HepG2 (cell line): ENCODE results near the gene UCK2. TPM values are rescaled to one million over a fixed set of nuclear protein-coding genes. Genes with fewer than 3 reads are reported as not detected.

ENCODE experiments used
- ATAC-seq: fragments of 200-7000 bp; cut with Tn5 transposase; 3 replicates; pipeline ENCODE4 v1.9.1; 2020; ENCODE audit warnings: mild to moderate bottlenecking, moderate library complexity
- BruUV-seq: library from RNA; stranded (reverse); fragments of 400-500 nt; replicated peaks from 2 replicates; lab custom pipeline; 2021; lab: Mats Ljungman, UMichigan
- CTCF ChIA-PET: fragments of 300-600 bp; formaldehyde crosslinking; extraction: SDS; loops from one replicate; lab custom pipeline; 2021; ENCODE audit warnings: low total read pairs, inconsistent platforms, low intra/inter-chr PET ratio; lab: Yijun Ruan, JAX
- POLR2A ChIA-PET: fragments of 350-600 bp; sonication (Branson Sonifier 250); formaldehyde crosslinking; loops from one replicate; lab custom pipeline; 2020; ENCODE audit warnings: antibody characterized with exemption, inconsistent platforms; lab: Yijun Ruan, JAX
- DNase-seq: peaks from one replicate; pipeline ENCODE4 v3.0.0-alpha.2; 2015; ENCODE audit warnings: low spot score
- FAIRE-seq: peaks from 3 replicates; lab custom pipeline; 2011; peaks lifted over from hg19 to GRCh38; lab: Jason Lieb, UNC
- H2AFZ ChIP-seq: one replicate; pipeline ENCODE4 v1.6.1; 2011; ENCODE audit warnings: low read length, inconsistent platforms
- H3K27ac ChIP-seq: fragments of 300-600 bp; 3 replicates; pipeline ENCODE4 v1.8.0; 2011; ENCODE audit warnings: mixed run types, mild to moderate bottlenecking, mixed read lengths, low read length, inconsistent platforms; ENCODE audit not compliant: insufficient read depth; ENCODE audit errors: extremely low read length
- H3K27me3 ChIP-seq, 2 experiments: fragments of 200-600 bp in 1 of 2; 2 replicates in 1 of 2; 3 replicates in 1 of 2; pipeline versions ENCODE4 v1.6.0 to v1.8.0; 2011; ENCODE audit warnings: low read length in 2 of 2, mild to moderate bottlenecking in 2 of 2, moderate library complexity in 2 of 2, inconsistent platforms in 1 of 2; ENCODE audit not compliant: insufficient read depth in 2 of 2, control insufficient read depth in 1 of 2
- H3K36me3 ChIP-seq, 2 experiments: fragments of 200-600 bp in 1 of 2; replicated peaks in 1 of 2; 2 replicates in 1 of 2; 3 replicates in 1 of 2; pipeline versions ENCODE4 v1.5.1 to v1.8.0; 2011; ENCODE audit warnings: low read length in 2 of 2, inconsistent platforms in 1 of 2; ENCODE audit not compliant: insufficient read depth in 2 of 2, control insufficient read depth in 1 of 2
- H3K4me1 ChIP-seq: 2 replicates; pipeline ENCODE4 v1.5.1; 2012; ENCODE audit warnings: low read length, inconsistent platforms; ENCODE audit not compliant: insufficient read depth
- H3K4me2 ChIP-seq: 2 replicates; pipeline ENCODE4 v1.6.0; 2011; ENCODE audit warnings: low read depth, low read length, inconsistent platforms
- H3K4me3 ChIP-seq, 3 experiments: fragments of 200-600 bp in 1 of 3; sonication (generic), shearing (Covaris generic) in 1 of 3; replicated peaks in 1 of 3; 2 replicates each; pipeline ENCODE4 v1.5.1; 2011 to 2016; ENCODE audit warnings: low read length in 3 of 3, inconsistent platforms in 2 of 3, low read depth in 2 of 3, mild to moderate bottlenecking in 2 of 3, control low read depth in 1 of 3, mixed read lengths in 1 of 3; ENCODE audit not compliant: insufficient read depth in 1 of 3
- H3K79me2 ChIP-seq: one replicate; pipeline ENCODE4 v1.6.1; 2011; ENCODE audit warnings: low read length, inconsistent platforms; ENCODE audit not compliant: insufficient read depth
- H3K9ac ChIP-seq: 2 replicates; pipeline ENCODE4 v1.6.0; 2011; ENCODE audit warnings: mild to moderate bottlenecking, low read depth, low read length, inconsistent platforms; ENCODE audit not compliant: insufficient read depth
- H3K9me3 ChIP-seq: 2 replicates; pipeline ENCODE4 v1.5.1; 2012; ENCODE audit warnings: mild to moderate bottlenecking, low read length
- H4K20me1 ChIP-seq: 2 replicates; pipeline ENCODE4 v1.6.0; 2011; ENCODE audit warnings: inconsistent platforms, mild to moderate bottlenecking, low read length, moderate library complexity; ENCODE audit not compliant: insufficient read depth
- CBFB ChIP-seq: sonication (generic); formaldehyde crosslinking; IDR thresholded peaks from 2 replicates; pipeline ENCODE4 v1.4.0; 2020; ENCODE audit warnings: missing genetic modification reagents
- DR1 ChIP-seq: sonication (generic); formaldehyde crosslinking; IDR thresholded peaks from 2 replicates; pipeline ENCODE4 v1.8.0; 2021; ENCODE audit warnings: mild to moderate bottlenecking, missing genetic modification reagents, inconsistent platforms
- MBNL3 ChIP-seq: fragments of 250-450 bp; sonication (Bioruptor Pico); conservative IDR thresholded peaks from 2 replicates; pipeline ENCODE4 v1.8.0; 2022; ENCODE audit warnings: mild to moderate bottlenecking, inconsistent platforms
- ONECUT2 ChIP-seq: sonication (generic); formaldehyde crosslinking; IDR thresholded peaks from 2 replicates; pipeline ENCODE4 v1.4.0; 2020; ENCODE audit warnings: missing genetic modification reagents
- RBM22 ChIP-seq: fragments of 200-400 bp; formaldehyde crosslinking; optimal IDR thresholded peaks from 2 replicates; pipeline ENCODE3; 2017; ENCODE audit warnings: mild to moderate bottlenecking, low read length, moderate library complexity
- SATB2 ChIP-seq: sonication (generic); formaldehyde crosslinking; IDR thresholded peaks from 2 replicates; pipeline ENCODE4 v1.5.0; 2020; ENCODE audit warnings: missing genetic modification reagents
- SIX4 ChIP-seq: sonication (generic); formaldehyde crosslinking; IDR thresholded peaks from 2 replicates; pipeline ENCODE4 v1.4.0; 2020; ENCODE audit warnings: missing genetic modification reagents
- SNRNP70 ChIP-seq: fragments of 200-400 bp; formaldehyde crosslinking; IDR thresholded peaks from 2 replicates; pipeline ENCODE4 v1.6.1; 2017; ENCODE audit warnings: mild to moderate bottlenecking, low read depth, low read length, moderate library complexity
- ZFX ChIP-seq: sonication (generic); formaldehyde crosslinking; IDR thresholded peaks from 2 replicates; pipeline ENCODE4 v1.4.0; 2020; ENCODE audit warnings: mild to moderate bottlenecking, low read depth, missing genetic modification reagents, moderate library complexity
- ZMAT3 ChIP-seq: sonication (generic); formaldehyde crosslinking; conservative IDR thresholded peaks from 2 replicates; pipeline ENCODE4 v1.7.0; 2021; ENCODE audit warnings: missing genetic modification reagents
- ZNF232 ChIP-seq: sonication (generic); formaldehyde crosslinking; IDR thresholded peaks from 2 replicates; pipeline ENCODE4 v1.4.0; 2020; ENCODE audit warnings: missing genetic modification reagents, borderline replicate concordance
- ZNF264 ChIP-seq: sonication (generic); formaldehyde crosslinking; IDR thresholded peaks from 2 replicates; pipeline ENCODE4 v1.4.0; 2020; ENCODE audit warnings: missing genetic modification reagents
- ZNF326 ChIP-seq: sonication (generic); formaldehyde crosslinking; IDR thresholded peaks from 2 replicates; pipeline ENCODE4 v1.4.0; 2020; ENCODE audit warnings: missing genetic modification reagents, borderline replicate concordance
- ZNF546 ChIP-seq: sonication (generic); formaldehyde crosslinking; conservative IDR thresholded peaks from 2 replicates; pipeline ENCODE4 v1.8.1; 2023; ENCODE audit warnings: mild to moderate bottlenecking, missing genetic modification reagents
- ZNF607 ChIP-seq: sonication (generic); formaldehyde crosslinking; IDR thresholded peaks from 2 replicates; pipeline ENCODE4 v1.5.1; 2020; ENCODE audit warnings: missing genetic modification reagents, mild to moderate bottlenecking, borderline replicate concordance
- ZNF737 ChIP-seq: sonication (generic); formaldehyde crosslinking; IDR thresholded peaks from 2 replicates; pipeline ENCODE4 v1.5.0; 2020; ENCODE audit warnings: missing genetic modification reagents, mild to moderate bottlenecking, borderline replicate concordance
- ZNF766 ChIP-seq: sonication (generic); formaldehyde crosslinking; IDR thresholded peaks from 2 replicates; pipeline ENCODE4 v1.5.0; 2020; ENCODE audit warnings: missing genetic modification reagents, borderline replicate concordance
- WGBS: methylation state at CpG from one replicate; pipeline ENCODE4 v1.1.6; 2017; ENCODE audit warnings: low lambda C conversion rate; 5-methylcytosine and 5-hydroxymethylcytosine counted together
- in situ Hi-C: cut with HindIII; loops from 2 replicates; pipeline ENCODE4 v1.10.0; 2017; ENCODE audit warnings: low pct_unique_long_range_greater_than_20kb; ENCODE audit not compliant: extremely low pct_ligation_motif_present
- intact Hi-C: fragments of 100-400 bp; cut with micrococcal nuclease; formaldehyde crosslinking; loops from one replicate; pipeline ENCODE4 v1.10.0; 2022; ENCODE audit not compliant: unreplicated experiment
- polyA plus RNA-seq, 8 experiments: library from polyadenylated mRNA; depleted of rRNA in 3 of 8; stranded (reverse) in 7 of 8; unstranded in 1 of 8; fragments of >200 nt; fragmentation: Illumina TruSeq in 4 of 8; extraction: Trizol in 4 of 8; gene quantifications; 2 replicates each; pipeline versions ENCODE4 v1.2.1 to v1.2.3, GENCODE V29; 2011 to 2016; ENCODE audit warnings: low read depth in 4 of 8, missing spikeins in 1 of 8, mixed read lengths in 1 of 8; ENCODE audit not compliant: insufficient read depth in 1 of 8
- total RNA-seq, 5 experiments: library from RNA; depleted of rRNA; stranded (reverse); fragments of >200 nt; fragmentation: Illumina TruSeq; extraction: Trizol; gene quantifications; 2 replicates each; pipeline ENCODE4 v1.2.3, GENCODE V29; 2016; ENCODE audit warnings: low read depth in 1 of 5
- TF ChIP-seq, protein P1 (sequence below): sonication (generic); formaldehyde crosslinking; IDR thresholded peaks from 2 replicates; pipeline ENCODE4 v1.5.1; 2020; ENCODE audit warnings: missing genetic modification reagents, mild to moderate bottlenecking, borderline replicate concordance
- TF ChIP-seq, protein P2 (sequence below): IDR thresholded peaks from 2 replicates; pipeline ENCODE4 v1.6.1; 2016; ENCODE audit warnings: mild to moderate bottlenecking, missing biosample characterization, missing genetic modification reagents
- TF ChIP-seq, protein P3 (sequence below): sonication (generic); formaldehyde crosslinking; IDR thresholded peaks from 2 replicates; pipeline ENCODE4 v1.9.0; 2021; ENCODE audit warnings: missing genetic modification reagents, borderline replicate concordance

The UCK2 gene
- total and polyA plus RNA-seq, 2 of the 13 experiments (the other 11 are each of a cell fraction or from before 2014, with no cell fraction given) = 64.3 to 78.0 TPM

DNA sequence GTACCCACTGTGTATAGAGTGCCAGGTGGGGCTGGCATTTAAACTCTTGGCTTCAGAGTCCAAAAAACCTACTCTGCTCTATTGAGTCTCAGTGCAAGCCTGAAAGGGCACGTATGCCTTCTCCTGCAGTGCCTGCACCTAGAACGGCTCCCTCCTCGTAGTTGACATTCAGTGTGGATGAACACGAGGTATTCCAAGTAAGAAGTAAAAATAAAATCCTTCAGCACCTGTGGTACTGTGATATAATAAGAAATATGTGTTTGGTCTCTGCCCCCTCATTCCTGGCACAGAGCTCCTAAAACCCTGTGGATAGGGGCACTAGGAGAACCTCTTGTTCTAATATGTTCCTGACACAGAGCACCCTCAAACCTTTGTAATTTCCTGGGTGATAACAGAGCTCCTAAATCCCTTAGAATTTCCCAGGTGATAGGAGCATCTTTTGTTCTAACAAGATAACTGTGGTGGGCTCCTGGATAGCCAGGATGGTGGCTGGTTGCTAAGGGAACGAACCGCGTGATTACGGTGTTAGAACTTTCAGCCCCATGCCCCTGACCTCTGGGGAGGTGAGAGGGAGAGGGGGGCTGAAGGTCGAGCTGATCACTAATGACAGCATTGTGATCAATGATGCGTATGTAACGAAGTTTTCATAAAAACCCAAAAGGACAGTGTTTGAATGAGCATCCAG is 16.8 kb downstream of the UCK2 start:
- ATAC-seq (no peak), FAIRE-seq (no peak), DNase-seq (no peak)
- H3K9ac ChIP-seq = no peak overlapping the region
- H3K27ac ChIP-seq = no peak overlapping the region
- H3K4me2 ChIP-seq = no peak overlapping the region
- in situ Hi-C loops = no loop called here
- ChIA-PET CTCF (no interaction called here), POLR2A (no interaction called here)
- H4K20me1 ChIP-seq = peaks cover 59% of the 10 kb centered on the region
- 76% methylated on average over 11 of the region's 11 CpGs for WGBS
- peaks cover 1 to 2% of the 10 kb centered on the region in 2 experiments; a peak in 2 of 5 replicates for H3K36me3 ChIP-seq
- H3K4me3 ChIP-seq = no peak overlapping the region
- TF ChIP-seq ZNF264 (CRISPR knock-in tag) = no peak
- TF ChIP-seq SIX4 = no peak
- TF ChIP-seq ZNF607 = no peak
- TF ChIP-seq, protein P1, sequence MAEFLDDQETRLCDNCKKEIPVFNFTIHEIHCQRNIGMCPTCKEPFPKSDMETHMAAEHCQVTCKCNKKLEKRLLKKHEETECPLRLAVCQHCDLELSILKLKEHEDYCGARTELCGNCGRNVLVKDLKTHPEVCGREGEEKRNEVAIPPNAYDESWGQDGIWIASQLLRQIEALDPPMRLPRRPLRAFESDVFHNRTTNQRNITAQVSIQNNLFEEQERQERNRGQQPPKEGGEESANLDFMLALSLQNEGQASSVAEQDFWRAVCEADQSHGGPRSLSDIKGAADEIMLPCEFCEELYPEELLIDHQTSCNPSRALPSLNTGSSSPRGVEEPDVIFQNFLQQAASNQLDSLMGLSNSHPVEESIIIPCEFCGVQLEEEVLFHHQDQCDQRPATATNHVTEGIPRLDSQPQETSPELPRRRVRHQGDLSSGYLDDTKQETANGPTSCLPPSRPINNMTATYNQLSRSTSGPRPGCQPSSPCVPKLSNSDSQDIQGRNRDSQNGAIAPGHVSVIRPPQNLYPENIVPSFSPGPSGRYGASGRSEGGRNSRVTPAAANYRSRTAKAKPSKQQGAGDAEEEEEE = no peak
- no peak for TF ChIP-seq RBM22
- no peak for TF ChIP-seq ZMAT3 (CRISPR knock-in tag)
- TF ChIP-seq ZNF737 (CRISPR knock-in tag) = no peak
- TF ChIP-seq SNRNP70 = no peak
- no peak for TF ChIP-seq ONECUT2 (CRISPR knock-in tag)
- TF ChIP-seq, protein P2, sequence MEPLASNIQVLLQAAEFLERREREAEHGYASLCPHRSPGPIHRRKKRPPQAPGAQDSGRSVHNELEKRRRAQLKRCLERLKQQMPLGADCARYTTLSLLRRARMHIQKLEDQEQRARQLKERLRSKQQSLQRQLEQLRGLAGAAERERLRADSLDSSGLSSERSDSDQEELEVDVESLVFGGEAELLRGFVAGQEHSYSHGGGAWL (CRISPR knock-in tag) = no peak
- TF ChIP-seq ZNF766 (CRISPR knock-in tag) = no peak
- TF ChIP-seq ZNF232 = no peak
- TF ChIP-seq ZFX (CRISPR knock-in tag) = no peak
- TF ChIP-seq, protein P3, sequence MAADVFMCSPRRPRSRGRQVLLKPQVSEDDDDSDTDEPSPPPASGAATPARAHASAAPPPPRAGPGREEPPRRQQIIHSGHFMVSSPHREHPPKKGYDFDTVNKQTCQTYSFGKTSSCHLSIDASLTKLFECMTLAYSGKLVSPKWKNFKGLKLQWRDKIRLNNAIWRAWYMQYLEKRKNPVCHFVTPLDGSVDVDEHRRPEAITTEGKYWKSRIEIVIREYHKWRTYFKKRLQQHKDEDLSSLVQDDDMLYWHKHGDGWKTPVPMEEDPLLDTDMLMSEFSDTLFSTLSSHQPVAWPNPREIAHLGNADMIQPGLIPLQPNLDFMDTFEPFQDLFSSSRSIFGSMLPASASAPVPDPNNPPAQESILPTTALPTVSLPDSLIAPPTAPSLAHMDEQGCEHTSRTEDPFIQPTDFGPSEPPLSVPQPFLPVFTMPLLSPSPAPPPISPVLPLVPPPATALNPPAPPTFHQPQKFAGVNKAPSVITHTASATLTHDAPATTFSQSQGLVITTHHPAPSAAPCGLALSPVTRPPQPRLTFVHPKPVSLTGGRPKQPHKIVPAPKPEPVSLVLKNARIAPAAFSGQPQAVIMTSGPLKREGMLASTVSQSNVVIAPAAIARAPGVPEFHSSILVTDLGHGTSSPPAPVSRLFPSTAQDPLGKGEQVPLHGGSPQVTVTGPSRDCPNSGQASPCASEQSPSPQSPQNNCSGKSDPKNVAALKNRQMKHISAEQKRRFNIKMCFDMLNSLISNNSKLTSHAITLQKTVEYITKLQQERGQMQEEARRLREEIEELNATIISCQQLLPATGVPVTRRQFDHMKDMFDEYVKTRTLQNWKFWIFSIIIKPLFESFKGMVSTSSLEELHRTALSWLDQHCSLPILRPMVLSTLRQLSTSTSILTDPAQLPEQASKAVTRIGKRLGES (CRISPR knock-in tag) = no peak
- TF ChIP-seq ZNF326 (CRISPR knock-in tag) = no peak
- TF ChIP-seq CBFB = no peak
- TF ChIP-seq SATB2 (CRISPR knock-in tag) = no peak
- no peak for TF ChIP-seq ZNF546 (CRISPR knock-in tag)
- TF ChIP-seq DR1 (CRISPR knock-in tag) = no peak
- no peak for TF ChIP-seq MBNL3 (CRISPR knock-in tag)
- peaks cover 100% of the 10 kb centered on the region for H3K79me2 ChIP-seq
- no peaks in the 10 kb centered on the region for H3K27me3 ChIP-seq
- no peaks in the 10 kb centered on the region for H3K9me3 ChIP-seq
- intact Hi-C loops = no loop called here
- no TSS peak for BruUV-seq
- H2AFZ ChIP-seq = no peak overlapping the region
- H3K4me1 ChIP-seq = peaks cover 56% of the 10 kb centered on the region
